NCI-H1105 (cell line): ENCODE results near the gene HLA-F.
A peak's percentile ranks its signal among the peaks of the same experiment; 100 is the strongest.

Source experiments
- DNase-seq: peaks from one replicate; lab custom pipeline; 2025; lab: John Stamatoyannopoulos, UW

Gene HLA-F

GRCh38 chr6:29723262-29723665, at the start of gene HLA-F:
TSS of gene HLA-F (plus strand) at chr6:29723434. CDS start at chr6:29723464, 30 bp downstream.
- peak; percentile 51 for DNase-seq

GRCh38 chr6:29674008-29674407, 49.2 kb upstream of the HLA-F start:
- DNase-seq: no peak

GRCh38 chr6:29675561-29675960, 47.7 kb upstream of the HLA-F start:
- no peak for DNase-seq

- DNase-seq: no peak
Measured at GRCh38 chr6:29676981-29677601, 46.1 kb upstream of the HLA-F start.

- no peak for DNase-seq
Measured at GRCh38 chr6:29678114-29678513, 45.1 kb upstream of the HLA-F start.

- DNase-seq: no peak
Measured at GRCh38 chr6:29679962-29680361, 43.3 kb upstream of the HLA-F start.

GRCh38 chr6:29680416-29680815, 42.8 kb upstream of the HLA-F start:
- no peak for DNase-seq

- no peak for DNase-seq
Measured at GRCh38 chr6:29680904-29681303, 42.3 kb upstream of the HLA-F start, which contains the start of gene ZFP57. TSS of gene ZFP57 (minus strand) at chr6:29681152. CDS start at chr6:29677003, 4,149 bp downstream.

GRCh38 chr6:29681811-29682210, 41.4 kb upstream of the HLA-F start:
- DNase-seq: no peak

- no peak for DNase-seq
Measured at GRCh38 chr6:29685718-29686326, 37.4 kb upstream of the HLA-F start.

- DNase-seq: no peak
Measured at GRCh38 chr6:29694637-29695036, 28.6 kb upstream of the HLA-F start.

GRCh38 chr6:29696147-29697125, 26.8 kb upstream of the HLA-F start:
- DNase-seq: no peak

- peak; percentile 28 for DNase-seq
Measured at GRCh38 chr6:29702519-29703103, 20.6 kb upstream of the HLA-F start.

GRCh38 chr6:29705389-29706231, 17.6 kb upstream of the HLA-F start:
- peak; percentile 31 for DNase-seq

GRCh38 chr6:29708432-29709179, 14.6 kb upstream of the HLA-F start:
- no peak for DNase-seq

- DNase-seq: no peak
Measured at GRCh38 chr6:29709188-29709587, 14.0 kb upstream of the HLA-F start.

GRCh38 chr6:29710281-29710941, 12.8 kb upstream of the HLA-F start:
- DNase-seq: no peak

- DNase-seq: no peak
Measured at GRCh38 chr6:29720863-29721262, 2.4 kb upstream of the HLA-F start.

- no peak for DNase-seq
Measured at GRCh38 chr6:29723666-29724588, 693 bp downstream of the HLA-F start.
